Measurements from ENCODE around the gene CTDSP1.

- TF ChIP-seq GABPA (IDR thresholded peaks at IDR 0.05; ENCODE audit: low read depth) (no peak), CTCF (IDR thresholded peaks at IDR 0.05) (no peak), NRF1 (IDR thresholded peaks at IDR 0.05; ENCODE audit: low read depth, low read length) (no peak), MAX (IDR thresholded peaks at IDR 0.05; ENCODE audit: low read depth) (no peak)
Measured at GRCh38 chr2:218447072-218447471, 47.4 kb downstream of the CTDSP1 start.
